Esophagus muscularis mucosa (tissue), 4 donors: ENCODE data around the gene LIMK1.

Experiments
- CTCF ChIP-seq, 3 experiments: fragments of 200-600 bp in 2 of 3; fragments of 450-650 bp in 1 of 3; sonication (generic) in 2 of 3; IDR thresholded peaks; one replicate each; pipeline ENCODE4 v1.5.1; 2017 to 2019; ENCODE audit warnings: antibody characterized with exemption in 3 of 3, mild to moderate bottlenecking in 2 of 3, moderate library complexity in 1 of 3
- EP300 ChIP-seq: sonication (generic); formaldehyde crosslinking; IDR thresholded peaks from one replicate; pipeline ENCODE4 v1.6.1; 2017; ENCODE audit warnings: antibody characterized with exemption
- POLR2A ChIP-seq: fragments of 450-650 bp; IDR thresholded peaks from one replicate; pipeline ENCODE4 v1.6.1; 2017; ENCODE audit warnings: antibody characterized with exemption, moderate library complexity, mild to moderate bottlenecking, low read depth
- POLR2AphosphoS5 ChIP-seq, 2 donors: sonication (generic); formaldehyde crosslinking; IDR thresholded peaks; one replicate each; pipeline ENCODE4 v1.6.1; 2017; ENCODE audit warnings: antibody characterized with exemption in 2 of 2

- TF ChIP-seq POLR2A: no peak
- no peak for TF ChIP-seq CTCF (IDR thresholded peaks at IDR 0.05)
- no peak for TF ChIP-seq EP300
- peak in 1 of 2 donors; percentile 1 for TF ChIP-seq POLR2AphosphoS5 (IDR thresholded peaks at IDR 0.05)
These were observed 35.7 kb upstream of the LIMK1 start for GRCh38 chr7:74047804-74048380.
